Measurements from ENCODE around the gene GREB1L. TPM values are rescaled to one million over a fixed set of nuclear protein-coding genes. Genes with fewer than 3 reads are reported as not detected.

GREB1L gene
- total RNA-seq, 4 donors from 2014 or later, result 6.2 to 14.9 (median 10.4) TPM

GRCh38 chr18:21315741-21316197, 73.7 kb downstream of the GREB1L start:
- no peaks in the 10 kb centered on the region for H3K9me3 ChIP-seq
- peak overlapping the region in 3 of 4 donors; percentile 40 to 51 (median 46) for H3K27ac ChIP-seq
- 26% methylated on average over 8 of the region's 9 CpGs; no CpG with 5 or more reads in 1 of the 2 donors for WGBS, 2 donors (ENCODE audit: low coverage in 1 of 2)
- no peaks in the 10 kb centered on the region for H3K36me3 ChIP-seq
- H3K27me3 ChIP-seq, result no peaks in the 10 kb centered on the region
- peaks cover 0 to 6% (median 0%) of the 10 kb centered on the region in 3 donors for H3K4me1 ChIP-seq
- TF ChIP-seq EP300 (IDR thresholded peaks at IDR 0.05) (no peak), CTCF (IDR thresholded peaks at IDR 0.05) (no peak), POLR2AphosphoS5 (IDR thresholded peaks at IDR 0.05) (no peak), POLR2A (IDR thresholded peaks at IDR 0.05) (no peak)
- no peak overlapping the region for H3K4me3 ChIP-seq
- ATAC-seq, result peak; percentile 31

- Histone ChIP-seq H3K27ac (peak overlapping the region in 3 of 4 donors; percentile 40 to 51 (median 46)), H3K27me3 (no peaks in the 10 kb centered on the region), H3K4me3 (no peak overlapping the region), H3K4me1 (peaks cover 0 to 6% (median 0%) of the 10 kb centered on the region in 3 donors), H3K36me3 (no peaks in the 10 kb centered on the region), H3K9me3 (no peaks in the 10 kb centered on the region)
- TF ChIP-seq POLR2A (IDR thresholded peaks at IDR 0.05), result no peak
- TF ChIP-seq CTCF (IDR thresholded peaks at IDR 0.05), result no peak
- no peak for TF ChIP-seq EP300 (IDR thresholded peaks at IDR 0.05)
- no peak for TF ChIP-seq POLR2AphosphoS5 (IDR thresholded peaks at IDR 0.05)
- WGBS, 2 donors (ENCODE audit: low coverage in 1 of 2), result 57 to 87% methylated on average over 1 of the region's 1 CpG
- no peak for ATAC-seq
Observed at GRCh38 chr18:21316296-21316695, 74.3 kb downstream of the GREB1L start.

- Histone ChIP-seq H3K27me3 (no peaks in the 10 kb centered on the region), H3K4me1 (no peaks in the 10 kb centered on the region), H3K27ac (no peak overlapping the region), H3K4me3 (no peak overlapping the region), H3K9me3 (no peaks in the 10 kb centered on the region), H3K36me3 (no peaks in the 10 kb centered on the region)
- no peak for ATAC-seq
- TF ChIP-seq POLR2A (IDR thresholded peaks at IDR 0.05), result no peak
- TF ChIP-seq EP300 (IDR thresholded peaks at IDR 0.05), result no peak
- TF ChIP-seq POLR2AphosphoS5 (IDR thresholded peaks at IDR 0.05), result no peak
- no peak for TF ChIP-seq CTCF (IDR thresholded peaks at IDR 0.05)
- WGBS, 2 donors (ENCODE audit: low coverage in 1 of 2), result 69 to 78% methylated on average over 3 of the region's 3 CpGs
Observed at GRCh38 chr18:21321711-21322110, 79.7 kb downstream of the GREB1L start.

- Histone ChIP-seq H3K9me3 (no peaks in the 10 kb centered on the region), H3K36me3 (no peaks in the 10 kb centered on the region), H3K4me1 (no peaks in the 10 kb centered on the region), H3K27ac (no peak overlapping the region), H3K4me3 (no peak overlapping the region), H3K27me3 (no peaks in the 10 kb centered on the region)
- ATAC-seq, result no peak
- TF ChIP-seq EP300 (IDR thresholded peaks at IDR 0.05) (no peak), POLR2AphosphoS5 (IDR thresholded peaks at IDR 0.05) (no peak), CTCF (IDR thresholded peaks at IDR 0.05) (no peak), POLR2A (IDR thresholded peaks at IDR 0.05) (no peak)
- 30 to 33% methylated on average over 3 of the region's 3 CpGs for WGBS, 2 donors (ENCODE audit: low coverage in 1 of 2)
Observed at GRCh38 chr18:21327101-21327500, 85.1 kb downstream of the GREB1L start.

GRCh38 chr18:21330122-21330701, 88.2 kb downstream of the GREB1L start:
- 61 to 69% methylated on average over 6 of the region's 6 CpGs for WGBS, 2 donors (ENCODE audit: low coverage in 1 of 2)
- Histone ChIP-seq H3K9me3 (no peaks in the 10 kb centered on the region), H3K27me3 (no peaks in the 10 kb centered on the region), H3K27ac (no peak overlapping the region), H3K4me3 (no peak overlapping the region), H3K36me3 (no peaks in the 10 kb centered on the region), H3K4me1 (peaks cover 0 to 6% (median 0%) of the 10 kb centered on the region in 3 donors)
- no peak for ATAC-seq
- TF ChIP-seq CTCF (IDR thresholded peaks at IDR 0.05) (no peak), POLR2A (IDR thresholded peaks at IDR 0.05) (no peak), EP300 (IDR thresholded peaks at IDR 0.05) (no peak), POLR2AphosphoS5 (IDR thresholded peaks at IDR 0.05) (no peak)
